ENCODE data around the gene KCNG2. TPM values are rescaled to one million over a fixed set of nuclear protein-coding genes. Genes with fewer than 3 reads are reported as not detected.

The KCNG2 gene
- total and polyA plus RNA-seq, 2 of the 8 experiments (the other 6 are each of a cell fraction or from before 2014, with no cell fraction given), result 0.19 to 0.74 TPM

GRCh38 chr18:79770826-79771225, 26.9 kb upstream of the KCNG2 start:
- CTCF ChIA-PET (ENCODE audit: partially characterized antibody), result no interaction called here
- no peaks in the 10 kb centered on the region for H3K4me1 ChIP-seq (replicated peaks in 1 of 4; ENCODE audit: control insufficient read depth in 3 of 4, insufficient read depth in 4 of 4, low read length in 3 of 4)
- no peak overlapping the region for H2BK120ac ChIP-seq (replicated peaks; ENCODE audit: low read depth, low read length)
- H3K23ac ChIP-seq (ENCODE audit: insufficient read length), result no peak overlapping the region
- H3K79me1 ChIP-seq (ENCODE audit: low read depth, low read length), result no peaks in the 10 kb centered on the region; the same call in 1 of the 2 replicates
- H3K4me3 ChIP-seq (ENCODE audit: extremely low read depth in 1 of 4, insufficient read depth in 2 of 4, low read depth in 3 of 4, low read length in 4 of 4), result no peak overlapping the region
- FAIRE-seq (no peak), DNase-seq (ENCODE audit: low read depth in 1 of 2, low spot score in 2 of 2) (no peak)
- H2BK12ac ChIP-seq (ENCODE audit: low read depth, low read length), result no peak overlapping the region
- no peak overlapping the region for H3K9ac ChIP-seq (replicated peaks in 1 of 4; ENCODE audit: extremely low read depth in 1 of 4, low read depth in 3 of 4, low read length in 3 of 4)
- no peak overlapping the region for H4K8ac ChIP-seq (ENCODE audit: extremely low read depth, insufficient read depth, low read length)
- no peak overlapping the region for H3K14ac ChIP-seq (ENCODE audit: insufficient read length)
- H3K18ac ChIP-seq (ENCODE audit: extremely low read depth, low read length), result no peak overlapping the region
- peaks cover 10 to 11% of the 10 kb centered on the region in 2 experiments for H3K9me3 ChIP-seq (ENCODE audit: insufficient read depth in 2 of 2, low read depth in 1 of 2, low read length in 1 of 2)
- no peak overlapping the region for H4K5ac ChIP-seq (ENCODE audit: insufficient read length, low read depth, low read length)
- H2BK5ac ChIP-seq (ENCODE audit: low read depth, low read length), result no peak overlapping the region
- no peaks in the 10 kb centered on the region for H4K20me1 ChIP-seq (replicated peaks in 1 of 2; ENCODE audit: control insufficient read depth in 1 of 2, insufficient read depth in 2 of 2, low read length in 2 of 2)
- no peak overlapping the region for H2BK20ac ChIP-seq (ENCODE audit: low read length)
- H3K79me2 ChIP-seq (ENCODE audit: control insufficient read depth in 1 of 2, insufficient read depth in 2 of 2, low read length in 2 of 2), result no peaks in the 10 kb centered on the region
- no peak overlapping the region for H3K4ac ChIP-seq (replicated peaks; ENCODE audit: insufficient read length, low read depth, low read length)
- no peaks in the 10 kb centered on the region for H3K36me3 ChIP-seq (ENCODE audit: control insufficient read depth in 2 of 4, insufficient read depth in 4 of 4, low read length in 3 of 4)
- H2AK5ac ChIP-seq (ENCODE audit: low read depth, low read length), result no peak overlapping the region
- no peak overlapping the region for H3K4me2 ChIP-seq (ENCODE audit: insufficient read depth in 1 of 2, low read depth in 2 of 2, low read length in 2 of 2)
- H3K56ac ChIP-seq (replicated peaks; ENCODE audit: insufficient read length, low read depth, low read length), result no peak overlapping the region
- H3K23me2 ChIP-seq (ENCODE audit: low read depth, low read length), result no peaks in the 10 kb centered on the region
- WGBS, 2 experiments (ENCODE audit: extremely low coverage in 1 of 2, insufficient coverage in 1 of 2, insufficient read length in 1 of 2, insufficient replicate concordance in 2 of 2, low coverage in 1 of 2, low lambda C conversion rate in 2 of 2, missing lambda C conversion rate in 1 of 2), result no CpG with 5 or more reads among the region's 24 CpGs
- H2BK15ac ChIP-seq (ENCODE audit: low read length), result no peak overlapping the region
- POLR2A ChIA-PET (ENCODE audit: partially characterized antibody), result interaction anchor here (1.0 kb wide), 1 partner anchor 22 kb away, joined by 3 read pairs; no protein-coding TSS in a partner anchor
- no peak overlapping the region for H2AFZ ChIP-seq (ENCODE audit: low read length)
- H4K91ac ChIP-seq (replicated peaks; ENCODE audit: insufficient read length, low read length), result no peak overlapping the region
- H3K27me3 ChIP-seq (replicated peaks in 1 of 4; ENCODE audit: control insufficient read depth in 3 of 4, extremely low read depth in 1 of 4, insufficient read depth in 3 of 4, low read length in 3 of 4), result no peaks in the 10 kb centered on the region
- no peak overlapping the region for H3K27ac ChIP-seq (ENCODE audit: low read depth, low read length)
- TF ChIP-seq NANOG (IDR thresholded peaks at IDR 0.05; ENCODE audit: insufficient read depth, low read depth, low read length, poor library complexity, severe bottlenecking), result no peak
- TF ChIP-seq KDM1A (IDR thresholded peaks at IDR 0.05; ENCODE audit: borderline replicate concordance, low read length), result no peak
- no peak for TF ChIP-seq POLR2A (IDR thresholded peaks at IDR 0.05; ENCODE audit: control extremely low read depth in 1 of 2, low read depth in 2 of 2, low read length in 2 of 2)
- no peak for TF ChIP-seq JUN (IDR thresholded peaks at IDR 0.05; ENCODE audit: low read depth, low read length)
- TF ChIP-seq CBX5 (IDR thresholded peaks at IDR 0.05; ENCODE audit: low read depth, low read length), result no peak
- no peak for TF ChIP-seq SAP30 (IDR thresholded peaks at IDR 0.05; ENCODE audit: insufficient read depth, insufficient replicate concordance, low read length)
- no peak for TF ChIP-seq GABPA (IDR thresholded peaks at IDR 0.05; ENCODE audit: borderline replicate concordance, insufficient read depth, low read length)
- no peak for TF ChIP-seq EGR1 (IDR thresholded peaks at IDR 0.05; ENCODE audit: borderline replicate concordance, low read depth, low read length)
- no peak for TF ChIP-seq CREB1 (IDR thresholded peaks at IDR 0.05)
- no peak for TF ChIP-seq SIN3A (conservative IDR thresholded peaks at IDR 0.05 in 1 of 2, IDR thresholded peaks at IDR 0.05 in 1 of 2; ENCODE audit: low read depth in 1 of 2, low read length in 2 of 2)
- TF ChIP-seq BRCA1 (IDR thresholded peaks at IDR 0.05; ENCODE audit: low read depth, low read length), result no peak
- TF ChIP-seq CTCF (IDR thresholded peaks at IDR 0.05; ENCODE audit: control extremely low read depth in 1 of 3, insufficient read depth in 1 of 3, low read depth in 1 of 3, low read length in 3 of 3), result no peak

All from H1 (cell line).